DMS114 treated with DMSO at 0.1 percent for 48 hours (cell line): Measurements from ENCODE around the gene SOX4.
A peak's percentile ranks its signal among the peaks of the same experiment; 100 is the strongest.

Source experiments
- DNase-seq: peaks from one replicate; lab custom pipeline; 2025; ENCODE audit not compliant: unreplicated experiment; lab: John Stamatoyannopoulos, UW

The SOX4 gene

GRCh38 chr6:21593927-21594415 lies 420 bp downstream of the SOX4 start:
- DNase-seq: no peak

DNA sequence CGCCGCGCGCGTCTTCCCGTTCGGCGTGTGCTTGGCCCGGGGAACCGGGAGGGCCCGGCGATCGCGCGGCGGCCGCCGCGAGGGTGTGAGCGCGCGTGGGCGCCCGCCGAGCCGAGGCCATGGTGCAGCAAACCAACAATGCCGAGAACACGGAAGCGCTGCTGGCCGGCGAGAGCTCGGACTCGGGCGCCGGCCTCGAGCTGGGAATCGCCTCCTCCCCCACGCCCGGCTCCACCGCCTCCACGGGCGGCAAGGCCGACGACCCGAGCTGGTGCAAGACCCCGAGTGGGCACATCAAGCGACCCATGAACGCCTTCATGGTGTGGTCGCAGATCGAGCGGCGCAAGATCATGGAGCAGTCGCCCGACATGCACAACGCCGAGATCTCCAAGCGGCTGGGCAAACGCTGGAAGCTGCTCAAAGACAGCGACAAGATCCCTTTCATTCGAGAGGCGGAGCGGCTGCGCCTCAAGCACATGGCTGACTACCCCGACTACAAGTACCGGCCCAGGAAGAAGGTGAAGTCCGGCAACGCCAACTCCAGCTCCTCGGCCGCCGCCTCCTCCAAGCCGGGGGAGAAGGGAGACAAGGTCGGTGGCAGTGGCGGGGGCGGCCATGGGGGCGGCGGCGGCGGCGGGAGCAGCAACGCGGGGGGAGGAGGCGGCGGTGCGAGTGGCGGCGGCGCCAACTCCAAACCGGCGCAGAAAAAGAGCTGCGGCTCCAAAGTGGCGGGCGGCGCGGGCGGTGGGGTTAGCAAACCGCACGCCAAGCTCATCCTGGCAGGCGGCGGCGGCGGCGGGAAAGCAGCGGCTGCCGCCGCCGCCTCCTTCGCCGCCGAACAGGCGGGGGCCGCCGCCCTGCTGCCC lies 1.1 kb downstream of the SOX4 start:
- peak; percentile 33 for DNase-seq

DNA sequence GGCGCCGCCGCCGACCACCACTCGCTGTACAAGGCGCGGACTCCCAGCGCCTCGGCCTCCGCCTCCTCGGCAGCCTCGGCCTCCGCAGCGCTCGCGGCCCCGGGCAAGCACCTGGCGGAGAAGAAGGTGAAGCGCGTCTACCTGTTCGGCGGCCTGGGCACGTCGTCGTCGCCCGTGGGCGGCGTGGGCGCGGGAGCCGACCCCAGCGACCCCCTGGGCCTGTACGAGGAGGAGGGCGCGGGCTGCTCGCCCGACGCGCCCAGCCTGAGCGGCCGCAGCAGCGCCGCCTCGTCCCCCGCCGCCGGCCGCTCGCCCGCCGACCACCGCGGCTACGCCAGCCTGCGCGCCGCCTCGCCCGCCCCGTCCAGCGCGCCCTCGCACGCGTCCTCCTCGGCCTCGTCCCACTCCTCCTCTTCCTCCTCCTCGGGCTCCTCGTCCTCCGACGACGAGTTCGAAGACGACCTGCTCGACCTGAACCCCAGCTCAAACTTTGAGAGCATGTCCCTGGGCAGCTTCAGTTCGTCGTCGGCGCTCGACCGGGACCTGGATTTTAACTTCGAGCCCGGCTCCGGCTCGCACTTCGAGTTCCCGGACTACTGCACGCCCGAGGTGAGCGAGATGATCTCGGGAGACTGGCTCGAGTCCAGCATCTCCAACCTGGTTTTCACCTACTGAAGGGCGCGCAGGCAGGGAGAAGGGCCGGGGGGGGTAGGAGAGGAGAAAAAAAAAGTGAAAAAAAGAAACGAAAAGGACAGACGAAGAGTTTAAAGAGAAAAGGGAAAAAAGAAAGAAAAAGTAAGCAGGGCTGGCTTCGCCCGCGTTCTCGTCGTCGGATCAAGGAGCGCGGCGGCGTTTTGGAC lies 2.0 kb downstream of the SOX4 start:
- no peak for DNase-seq

- no peak for DNase-seq
These were observed 2.8 kb downstream of the SOX4 start for GRCh38 chr6:21596145-21596948.

DNA sequence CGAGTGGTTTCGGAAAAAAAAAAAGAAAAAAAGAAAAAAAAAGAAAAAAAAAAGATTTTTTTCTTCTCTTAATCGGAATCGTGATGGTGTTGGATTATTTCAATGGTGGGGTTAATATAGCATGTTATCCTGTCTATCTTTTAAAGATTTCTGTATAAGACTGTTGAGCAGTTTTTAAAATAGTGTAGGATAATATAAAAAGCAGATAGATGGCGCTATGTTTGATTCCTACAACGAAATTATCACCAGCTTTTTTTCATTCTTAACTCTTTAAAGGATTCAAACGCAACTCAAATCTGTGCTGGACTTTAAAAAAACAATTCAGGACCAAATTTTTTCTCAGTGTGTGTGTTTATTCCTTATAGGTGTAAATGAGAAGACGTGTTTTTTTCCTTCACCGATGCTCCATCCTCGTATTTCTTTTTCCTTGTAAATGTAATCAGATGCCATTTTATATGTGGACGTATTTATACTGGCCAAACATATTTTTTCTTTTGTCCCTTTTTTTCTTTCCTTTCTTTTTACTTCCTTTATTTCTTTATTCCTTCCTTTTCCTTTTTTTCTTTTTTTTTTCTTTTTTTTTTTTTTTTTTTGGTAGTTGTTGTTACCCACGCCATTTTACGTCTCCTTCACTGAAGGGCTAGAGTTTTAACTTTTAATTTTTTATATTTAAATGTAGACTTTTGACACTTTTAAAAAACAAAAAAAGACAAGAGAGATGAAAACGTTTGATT lies 3.6 kb downstream of the SOX4 start:
- peak; percentile 81 for DNase-seq

DNA sequence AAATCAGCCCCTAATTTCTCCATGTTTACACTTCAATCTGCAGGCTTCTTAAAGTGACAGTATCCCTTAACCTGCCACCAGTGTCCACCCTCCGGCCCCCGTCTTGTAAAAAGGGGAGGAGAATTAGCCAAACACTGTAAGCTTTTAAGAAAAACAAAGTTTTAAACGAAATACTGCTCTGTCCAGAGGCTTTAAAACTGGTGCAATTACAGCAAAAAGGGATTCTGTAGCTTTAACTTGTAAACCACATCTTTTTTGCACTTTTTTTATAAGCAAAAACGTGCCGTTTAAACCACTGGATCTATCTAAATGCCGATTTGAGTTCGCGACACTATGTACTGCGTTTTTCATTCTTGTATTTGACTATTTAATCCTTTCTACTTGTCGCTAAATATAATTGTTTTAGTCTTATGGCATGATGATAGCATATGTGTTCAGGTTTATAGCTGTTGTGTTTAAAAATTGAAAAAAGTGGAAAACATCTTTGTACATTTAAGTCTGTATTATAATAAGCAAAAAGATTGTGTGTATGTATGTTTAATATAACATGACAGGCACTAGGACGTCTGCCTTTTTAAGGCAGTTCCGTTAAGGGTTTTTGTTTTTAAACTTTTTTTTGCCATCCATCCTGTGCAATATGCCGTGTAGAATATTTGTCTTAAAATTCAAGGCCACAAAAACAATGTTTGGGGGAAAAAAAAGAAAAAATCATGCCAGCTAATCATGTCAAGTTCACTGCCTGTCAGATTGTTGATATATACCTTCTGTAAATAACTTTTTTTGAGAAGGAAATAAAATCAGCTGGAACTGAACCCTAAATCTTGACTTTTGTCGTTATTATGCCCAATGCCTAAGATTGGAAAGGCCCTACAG lies 4.5 kb downstream of the SOX4 start:
- DNase-seq: no peak

GRCh38 chr6:21598674-21599023 lies 5.1 kb downstream of the SOX4 start:
- no peak for DNase-seq

- DNase-seq: no peak
These were observed 5.6 kb downstream of the SOX4 start for GRCh38 chr6:21599051-21599696.

- no peak for DNase-seq
These were observed 7.9 kb downstream of the SOX4 start for GRCh38 chr6:21601339-21601923.

GRCh38 chr6:21601932-21602390 lies 8.4 kb downstream of the SOX4 start:
- DNase-seq: no peak

- no peak for DNase-seq
These were observed 9.8 kb downstream of the SOX4 start for GRCh38 chr6:21603082-21603952.

DNA sequence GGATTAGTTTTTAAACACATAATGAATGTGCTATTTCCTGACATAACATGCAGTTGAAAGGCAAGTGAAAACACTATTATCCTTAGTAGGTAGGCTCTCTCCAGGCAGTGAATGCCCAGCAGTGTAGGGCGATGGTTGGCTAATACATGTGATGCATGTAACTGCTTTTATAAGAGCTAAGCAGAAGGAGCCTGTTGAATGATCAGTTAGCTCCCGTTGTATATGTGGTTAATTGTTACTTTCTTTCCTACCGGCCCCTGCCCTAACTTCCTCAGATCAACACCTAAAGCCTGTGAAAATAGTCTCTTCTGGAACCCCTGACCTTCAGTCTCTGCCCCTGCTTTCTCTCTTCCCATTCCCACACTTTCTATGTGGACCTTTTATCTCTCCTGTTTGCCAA lies 10.5 kb downstream of the SOX4 start:
- DNase-seq: no peak

DNA sequence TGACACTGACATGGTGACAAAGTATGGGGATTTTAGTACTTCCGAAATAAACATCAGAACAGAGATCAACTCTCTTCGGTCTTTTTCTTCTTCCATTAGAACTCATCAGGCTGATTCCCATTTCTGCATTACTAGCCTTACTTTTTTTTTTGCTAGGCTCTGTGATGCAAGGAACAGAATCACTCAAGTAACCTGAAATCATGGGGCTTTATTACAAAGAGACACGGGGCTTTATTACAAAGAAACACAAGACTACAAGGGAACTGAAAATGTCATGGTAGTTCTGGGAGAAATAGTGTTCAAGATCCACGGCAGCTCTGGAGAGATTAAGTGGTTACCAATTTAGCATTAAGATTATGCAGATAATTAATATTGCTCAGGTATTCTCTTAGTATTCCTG lies 11.6 kb downstream of the SOX4 start:
- no peak for DNase-seq

DNA sequence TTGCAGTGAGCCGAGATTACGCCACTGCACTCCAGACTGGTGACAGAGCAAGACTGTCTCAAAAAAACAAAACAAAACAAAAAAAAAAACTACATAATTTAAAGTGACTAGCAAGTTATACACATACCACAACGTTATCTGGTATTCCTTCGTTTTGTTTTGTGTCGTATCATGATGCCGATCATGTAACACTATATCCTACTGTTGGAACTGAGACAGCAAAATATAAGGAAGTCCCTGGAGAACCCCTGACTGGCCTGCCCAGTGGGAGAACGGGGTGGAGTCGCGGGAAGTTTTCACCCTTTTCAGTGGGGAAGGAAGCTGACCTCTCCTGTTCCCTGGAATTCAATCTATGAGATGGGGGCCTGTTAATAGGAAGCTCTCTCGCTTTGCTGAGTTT lies 15.1 kb downstream of the SOX4 start:
- DNase-seq: no peak

GRCh38 chr6:21609881-21610329 lies 16.4 kb downstream of the SOX4 start:
- DNase-seq: no peak

DNA sequence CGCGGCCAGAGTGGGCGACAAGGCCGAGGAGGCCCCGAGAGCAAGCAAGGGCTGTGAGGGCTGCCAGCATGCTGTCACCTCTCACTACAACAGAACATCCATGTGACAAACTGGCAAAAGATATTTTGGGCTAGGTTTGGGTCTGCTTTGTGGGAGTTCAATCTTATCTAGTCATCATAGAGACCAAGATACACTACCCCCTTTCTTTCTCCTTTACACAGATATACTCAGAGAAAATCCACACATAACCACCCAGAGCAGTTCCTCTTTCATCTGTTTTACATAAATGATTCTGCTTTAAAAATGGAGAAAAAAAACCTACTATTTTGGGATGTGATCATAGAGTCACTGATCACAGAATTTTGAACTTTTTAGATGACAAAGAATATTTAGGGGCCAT lies 16.8 kb downstream of the SOX4 start:
- no peak for DNase-seq

DNA sequence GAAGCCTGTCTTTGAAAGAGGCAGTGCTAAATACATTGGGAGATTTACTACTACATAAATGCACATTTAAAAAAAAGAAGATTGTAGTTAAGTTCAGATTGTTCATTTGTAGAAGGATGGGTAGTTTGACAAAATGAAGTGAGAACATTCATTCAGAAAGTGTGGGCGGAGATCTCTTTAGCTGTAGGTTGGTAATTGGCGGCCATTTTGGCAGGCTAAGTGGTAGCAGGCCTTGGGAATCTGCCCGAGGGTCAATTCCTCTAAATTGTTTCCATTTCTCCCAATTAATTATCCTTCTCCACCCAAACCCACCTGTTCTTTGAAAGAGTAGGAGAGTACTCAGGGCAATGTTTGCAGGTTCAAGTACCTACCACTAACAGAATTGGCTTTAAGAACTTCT lies 17.9 kb downstream of the SOX4 start:
- DNase-seq: no peak
